H1 (cell line): ENCODE data around the gene LRP1-AS. TPM values are rescaled to one million over a fixed set of nuclear protein-coding genes. Genes with fewer than 3 reads are reported as not detected.

Experiments
- CTCF ChIA-PET: fragments of 300-600 bp; sonication (Branson Sonifier 250); formaldehyde crosslinking; loops from one replicate; lab custom pipeline; 2021; ENCODE audit not compliant: partially characterized antibody; lab: Charles Lee
- POLR2A ChIA-PET: fragments of 300-600 bp; sonication (Branson Sonifier 250); formaldehyde crosslinking; loops from one replicate; lab custom pipeline; 2021; ENCODE audit warnings: inconsistent platforms; ENCODE audit not compliant: partially characterized antibody; lab: Charles Lee
- DNase-seq, 2 experiments: peaks; one replicate each; pipeline versions ENCODE4 v3.0.0 to v3.0.0-alpha.2; 2010 to 2022; ENCODE audit warnings: low spot score in 2 of 2, low read depth in 1 of 2, mixed read lengths in 1 of 2
- FAIRE-seq: peaks from 2 replicates; lab custom pipeline; 2011; peaks lifted over from hg19 to GRCh38; lab: Jason Lieb, UNC
- H2AFZ ChIP-seq: 2 replicates; pipeline ENCODE4 v1.8.1; 2012; ENCODE audit warnings: low read length, inconsistent platforms
- H2AK5ac ChIP-seq: 2 replicates; pipeline ENCODE4 v1.6.1; 2013; ENCODE audit warnings: low read depth, low read length
- H2BK120ac ChIP-seq: replicated peaks from 2 replicates; pipeline ENCODE3; 2013; ENCODE audit warnings: low read depth, low read length, inconsistent platforms
- H2BK12ac ChIP-seq: 2 replicates; pipeline ENCODE4 v1.6.1; 2013; ENCODE audit warnings: low read depth, low read length
- H2BK15ac ChIP-seq: 2 replicates; pipeline ENCODE4 v1.6.1; 2013; ENCODE audit warnings: low read length
- H2BK20ac ChIP-seq: 2 replicates; pipeline ENCODE4 v1.6.1; 2013; ENCODE audit warnings: low read length
- H2BK5ac ChIP-seq: 2 replicates; pipeline ENCODE4 v1.6.1; 2013; ENCODE audit warnings: low read depth, low read length
- H3K14ac ChIP-seq: 2 replicates; pipeline ENCODE4 v1.6.1; 2013; ENCODE audit warnings: inconsistent platforms; ENCODE audit not compliant: insufficient read length
- H3K18ac ChIP-seq: 2 replicates; pipeline ENCODE4 v1.6.1; 2013; ENCODE audit warnings: low read length; ENCODE audit errors: extremely low read depth
- H3K23ac ChIP-seq: 2 replicates; pipeline ENCODE4 v1.6.1; 2013; ENCODE audit warnings: inconsistent platforms; ENCODE audit not compliant: insufficient read length
- H3K23me2 ChIP-seq: 2 replicates; pipeline ENCODE4 v1.6.1; 2013; ENCODE audit warnings: low read depth, low read length
- H3K27ac ChIP-seq: 2 replicates; pipeline ENCODE4 v1.6.1; 2011; ENCODE audit warnings: low read depth, low read length, inconsistent platforms
- H3K27me3 ChIP-seq, 4 experiments: replicated peaks in 1 of 4; 1 replicate in 1 of 4; 2 replicates in 3 of 4; pipeline versions ENCODE4 v1.6.1 to v1.8.1; 2011 to 2013; ENCODE audit warnings: low read length in 3 of 4, mild to moderate bottlenecking in 3 of 4, inconsistent platforms in 2 of 4, mixed read lengths in 2 of 4, moderate library complexity in 1 of 4; ENCODE audit not compliant: control insufficient read depth in 3 of 4, insufficient read depth in 3 of 4; ENCODE audit errors: extremely low read depth in 1 of 4
- H3K36me3 ChIP-seq, 4 experiments: 2 replicates each; pipeline versions ENCODE4 v1.6.1 to v1.8.1; 2011 to 2013; ENCODE audit warnings: mild to moderate bottlenecking in 4 of 4, low read length in 3 of 4, moderate library complexity in 2 of 4, control low read depth in 1 of 4, inconsistent platforms in 1 of 4; ENCODE audit not compliant: insufficient read depth in 4 of 4, control insufficient read depth in 2 of 4
- H3K4ac ChIP-seq: replicated peaks from 2 replicates; pipeline ENCODE3; 2013; ENCODE audit warnings: low read length, low read depth, mixed read lengths, inconsistent platforms; ENCODE audit not compliant: insufficient read length
- H3K4me1 ChIP-seq, 4 experiments: replicated peaks in 1 of 4; 1 replicate in 1 of 4; 2 replicates in 3 of 4; pipeline versions ENCODE4 v1.6.1 to v1.8.1; 2011 to 2013; ENCODE audit warnings: low read length in 3 of 4, inconsistent platforms in 2 of 4, mixed read lengths in 1 of 4; ENCODE audit not compliant: insufficient read depth in 4 of 4, control insufficient read depth in 3 of 4
- H3K4me2 ChIP-seq, 2 experiments: 2 replicates each; pipeline versions ENCODE4 v1.6.1 to v1.8.1; 2011 to 2013; ENCODE audit warnings: low read depth in 2 of 2, low read length in 2 of 2, control low read depth in 1 of 2, inconsistent platforms in 1 of 2, mild to moderate bottlenecking in 1 of 2; ENCODE audit not compliant: insufficient read depth in 1 of 2
- H3K4me3 ChIP-seq, 4 experiments: fragments of 200-600, 300-600 bp in 1 of 4; sonication (generic), shearing (Covaris generic), sonication (Bioruptor Twin) in 1 of 4; 2 replicates each; pipeline versions ENCODE4 v1.5.1 to v1.8.1; 2011 to 2016; ENCODE audit warnings: low read length in 4 of 4, low read depth in 3 of 4, control low read depth in 2 of 4, inconsistent platforms in 2 of 4, mild to moderate bottlenecking in 2 of 4, mixed read lengths in 1 of 4, moderate library complexity in 1 of 4; ENCODE audit not compliant: insufficient read depth in 2 of 4; ENCODE audit errors: extremely low read depth in 1 of 4
- H3K56ac ChIP-seq: replicated peaks from 2 replicates; pipeline ENCODE3; 2013; ENCODE audit warnings: low read depth, mild to moderate bottlenecking, mixed read lengths, low read length, inconsistent platforms; ENCODE audit not compliant: insufficient read length
- H3K79me1 ChIP-seq: 2 replicates; pipeline ENCODE4 v1.6.1; 2013; ENCODE audit warnings: low read depth, low read length, control low read depth
- H3K79me2 ChIP-seq, 2 experiments: 2 replicates each; pipeline versions ENCODE4 v1.6.1 to v1.8.1; 2012 to 2013; ENCODE audit warnings: low read length in 2 of 2, mild to moderate bottlenecking in 2 of 2, inconsistent platforms in 1 of 2; ENCODE audit not compliant: insufficient read depth in 2 of 2, control insufficient read depth in 1 of 2
- H3K9ac ChIP-seq, 4 experiments: replicated peaks in 1 of 4; 1 replicate in 1 of 4; 2 replicates in 3 of 4; pipeline versions ENCODE4 v1.6.1 to v1.8.1; 2011 to 2013; ENCODE audit warnings: low read depth in 3 of 4, low read length in 3 of 4, control low read depth in 2 of 4, mild to moderate bottlenecking in 2 of 4, moderate library complexity in 2 of 4, inconsistent platforms in 1 of 4; ENCODE audit errors: extremely low read depth in 1 of 4
- H3K9me3 ChIP-seq, 2 experiments: 2 replicates each; pipeline versions ENCODE4 v1.6.1 to v1.8.1; 2012 to 2013; ENCODE audit warnings: mild to moderate bottlenecking in 2 of 2, moderate library complexity in 2 of 2, control low read depth in 1 of 2, inconsistent platforms in 1 of 2, low read depth in 1 of 2, low read length in 1 of 2, mixed read lengths in 1 of 2; ENCODE audit not compliant: insufficient read depth in 2 of 2
- H4K20me1 ChIP-seq, 2 experiments: replicated peaks in 1 of 2; 2 replicates each; pipeline versions ENCODE3 to v1.8.1; 2011 to 2013; ENCODE audit warnings: inconsistent platforms in 2 of 2, low read length in 2 of 2, mild to moderate bottlenecking in 1 of 2; ENCODE audit not compliant: insufficient read depth in 2 of 2, control insufficient read depth in 1 of 2
- H4K5ac ChIP-seq: 2 replicates; pipeline ENCODE4 v1.6.1; 2013; ENCODE audit warnings: low read length, low read depth, mixed read lengths, inconsistent platforms; ENCODE audit not compliant: insufficient read length
- H4K8ac ChIP-seq: 2 replicates; pipeline ENCODE4 v1.8.0; 2013; ENCODE audit warnings: mild to moderate bottlenecking, moderate library complexity, low read length, inconsistent platforms; ENCODE audit not compliant: insufficient read depth; ENCODE audit errors: extremely low read depth
- H4K91ac ChIP-seq: replicated peaks from 2 replicates; pipeline ENCODE3; 2013; ENCODE audit warnings: low read length, mixed read lengths, inconsistent platforms; ENCODE audit not compliant: insufficient read length
- ATF3 ChIP-seq: IDR thresholded peaks from 2 replicates; pipeline ENCODE4 v1.6.1; 2011; ENCODE audit warnings: low read depth, mild to moderate bottlenecking, low read length; ENCODE audit not compliant: insufficient read depth
- BRCA1 ChIP-seq: IDR thresholded peaks from 2 replicates; pipeline ENCODE4 v1.6.1; 2012; ENCODE audit warnings: low read depth, low read length, improper control_type of control experiment
- CBX5 ChIP-seq: fragments of 300-800, 300-1000 bp; sonication (generic); IDR thresholded peaks from 2 replicates; pipeline ENCODE4 v1.7.1; 2016; ENCODE audit warnings: antibody characterized with exemption, low read length, low read depth
- CEBPB ChIP-seq: IDR thresholded peaks from 2 replicates; pipeline ENCODE4 v1.6.1; 2012; ENCODE audit warnings: low read depth, low read length
- CREB1 ChIP-seq: IDR thresholded peaks from 2 replicates; pipeline ENCODE4 v1.6.1; 2012; ENCODE audit warnings: inconsistent platforms
- EZH2 ChIP-seq: fragments of 200-600 bp; sonication (generic); IDR thresholded peaks from 2 replicates; pipeline ENCODE4 v1.7.1; 2012; ENCODE audit warnings: low read depth, mild to moderate bottlenecking, moderate library complexity, low read length, inconsistent platforms; ENCODE audit not compliant: severe bottlenecking
- GTF2F1 ChIP-seq: IDR thresholded peaks from 2 replicates; pipeline ENCODE4 v1.6.1; 2012; ENCODE audit warnings: low read depth, low read length, improper control_type of control experiment, borderline replicate concordance
- JUND ChIP-seq: IDR thresholded peaks from 2 replicates; pipeline ENCODE4 v1.6.1; 2011; ENCODE audit warnings: mild to moderate bottlenecking, improper control_type of control experiment, low read length
- NRF1 ChIP-seq: IDR thresholded peaks from 2 replicates; pipeline ENCODE4 v1.6.1; 2011; ENCODE audit warnings: mild to moderate bottlenecking, low read depth, low read length, improper control_type of control experiment
- PHF8 ChIP-seq: fragments of 200-600 bp; sonication (generic); conservative IDR thresholded peaks from 2 replicates; pipeline ENCODE4 v1.7.1; 2012; ENCODE audit warnings: low read depth, mild to moderate bottlenecking, inconsistent platforms, low read length, moderate library complexity
- POLR2A ChIP-seq, 2 experiments: IDR thresholded peaks; 1 replicate in 1 of 2; 2 replicates in 1 of 2; pipeline ENCODE4 v1.6.1; 2011; ENCODE audit warnings: low read depth in 2 of 2, low read length in 2 of 2, mild to moderate bottlenecking in 2 of 2; ENCODE audit errors: control extremely low read depth in 1 of 2
- POU5F1 ChIP-seq: IDR thresholded peaks from 2 replicates; pipeline ENCODE4 v1.6.1; 2011; ENCODE audit warnings: low read depth, mild to moderate bottlenecking, low read length, moderate library complexity
- SIN3A ChIP-seq, 2 experiments: IDR thresholded peaks in 1 of 2; conservative IDR thresholded peaks in 1 of 2; 2 replicates each; pipeline ENCODE4 v1.6.1; 2011 to 2012; ENCODE audit warnings: low read length in 2 of 2, improper control_type of control experiment in 1 of 2, low read depth in 1 of 2, mild to moderate bottlenecking in 1 of 2
- YY1 ChIP-seq: IDR thresholded peaks from 2 replicates; pipeline ENCODE4 v1.6.1; 2011; ENCODE audit warnings: low read depth, mild to moderate bottlenecking, low read length
- WGBS, 2 experiments: shearing (Covaris generic) in 1 of 2; methylation state at CpG; one replicate each; pipeline versions ENCODE4 v1.1.6 to v1.1.7; 2013 to 2015; ENCODE audit warnings: low lambda C conversion rate in 2 of 2, mixed read lengths in 2 of 2, inconsistent platforms in 1 of 2, low coverage in 1 of 2, missing lambda C conversion rate in 1 of 2; ENCODE audit not compliant: insufficient replicate concordance in 2 of 2, insufficient coverage in 1 of 2, insufficient read length in 1 of 2; ENCODE audit errors: extremely low coverage in 1 of 2, missing lambda C conversion rate in 1 of 2; 5-methylcytosine and 5-hydroxymethylcytosine counted together
- polyA plus RNA-seq, 7 experiments: library from polyadenylated mRNA; depleted of rRNA in 3 of 7; stranded (reverse) in 5 of 7; unstranded in 2 of 7; fragments of >200 nt in 5 of 7; fragments of 200-250 nt in 2 of 7; gene quantifications; 1 replicate in 5 of 7; 2 replicates in 1 of 7; 4 replicates in 1 of 7; pipeline versions ENCODE4 v1.2.1 to v1.2.3, GENCODE V29; 2011 to 2013; ENCODE audit warnings: missing spikeins in 2 of 7, mixed read lengths in 2 of 7
- total RNA-seq: library from RNA; stranded (reverse); fragmentation: NEBNext Ultra II Directional; extraction: Animal tissue kit (Norgen Biotek cat#: 25700); gene quantifications from 2 replicates; pipeline ENCODE4 v1.2.1, GENCODE V29; 2021

LRP1-AS gene
- total and polyA plus RNA-seq, 2 of the 8 experiments (the other 6 are each of a cell fraction or from before 2014, with no cell fraction given), result not detected

- Histone ChIP-seq H2BK15ac (no peak overlapping the region), H3K9me3 (no peaks in the 10 kb centered on the region), H3K4me3 (no peak overlapping the region), H3K18ac (no peak overlapping the region), H4K8ac (no peak overlapping the region), H3K27me3 (no peaks in the 10 kb centered on the region), H3K79me2 (no peaks in the 10 kb centered on the region), H3K23me2 (no peaks in the 10 kb centered on the region), H4K20me1 (peaks cover 9 to 16% of the 10 kb centered on the region in 2 experiments), H3K23ac (no peak overlapping the region), H2BK120ac (no peak overlapping the region), H2BK12ac (no peak overlapping the region), H2AFZ (no peak overlapping the region), H3K56ac (no peak overlapping the region), H2BK20ac (no peak overlapping the region), H3K14ac (no peak overlapping the region), H2BK5ac (no peak overlapping the region), H4K5ac (no peak overlapping the region), H3K27ac (no peak overlapping the region), H3K4me1 (no peaks in the 10 kb centered on the region; a peak in 1 of 7 replicates), H4K91ac (no peak overlapping the region), H2AK5ac (no peak overlapping the region), H3K9ac (no peak overlapping the region), H3K79me1 (no peaks in the 10 kb centered on the region), H3K36me3 (peaks cover 39 to 74% (median 71%) of the 10 kb centered on the region in 4 experiments), H3K4ac (no peak overlapping the region), H3K4me2 (no peak overlapping the region)
- ChIA-PET CTCF (interaction anchor here (0.9 to 21.9 kb wide), 12 partner anchors 2 to 897 kb away, joined by 3 to 389 read pairs (median 4); partner anchors contain the start of gene LRP1-AS), POLR2A (interaction anchor here (0.5 to 11.0 kb wide), 9 partner anchors 11 to 596 kb away, joined by 3 to 91 read pairs (median 5); partner anchors contain the start of genes LRP1 and SHMT2)
- no peak for DNase-seq
- WGBS, 2 experiments, result 91% methylated on average over 12 of the region's 12 CpGs; no CpG with 5 or more reads in 1 of the 2 experiments
- FAIRE-seq, result no peak
- TF ChIP-seq CBX5 (no peak), NRF1 (no peak), POLR2A (IDR thresholded peaks at IDR 0.05; ENCODE audit: control extremely low read depth in 1 of 2, low read depth in 2 of 2, low read length in 2 of 2) (no peak), GTF2F1 (no peak), PHF8 (no peak), CEBPB (no peak), CREB1 (no peak), EZH2 (no peak), ATF3 (no peak), YY1 (no peak), SIN3A (conservative IDR thresholded peaks at IDR 0.05 in 1 of 2, IDR thresholded peaks at IDR 0.05 in 1 of 2; ENCODE audit: low read depth in 1 of 2, low read length in 2 of 2) (no peak), BRCA1 (no peak), POU5F1 (no peak), JUND (no peak)
Observed at GRCh38 chr12:57185906-57186508, 38.6 kb upstream of the LRP1-AS start.
